GM12874 (cell line): ENCODE data around the gene LHX3.

Experiments used
- TF ChIP-seq, protein P1 (sequence below): IDR thresholded peaks from 2 replicates; pipeline ENCODE4 v1.5.1; 2011; ENCODE audit warnings: low read depth, mild to moderate bottlenecking, control low read depth, low read length, moderate library complexity; ENCODE audit not compliant: insufficient read depth

Gene LHX3

GRCh38 chr9:136222166-136222905, 17.4 kb upstream of the LHX3 start:
- TF ChIP-seq, protein P1, sequence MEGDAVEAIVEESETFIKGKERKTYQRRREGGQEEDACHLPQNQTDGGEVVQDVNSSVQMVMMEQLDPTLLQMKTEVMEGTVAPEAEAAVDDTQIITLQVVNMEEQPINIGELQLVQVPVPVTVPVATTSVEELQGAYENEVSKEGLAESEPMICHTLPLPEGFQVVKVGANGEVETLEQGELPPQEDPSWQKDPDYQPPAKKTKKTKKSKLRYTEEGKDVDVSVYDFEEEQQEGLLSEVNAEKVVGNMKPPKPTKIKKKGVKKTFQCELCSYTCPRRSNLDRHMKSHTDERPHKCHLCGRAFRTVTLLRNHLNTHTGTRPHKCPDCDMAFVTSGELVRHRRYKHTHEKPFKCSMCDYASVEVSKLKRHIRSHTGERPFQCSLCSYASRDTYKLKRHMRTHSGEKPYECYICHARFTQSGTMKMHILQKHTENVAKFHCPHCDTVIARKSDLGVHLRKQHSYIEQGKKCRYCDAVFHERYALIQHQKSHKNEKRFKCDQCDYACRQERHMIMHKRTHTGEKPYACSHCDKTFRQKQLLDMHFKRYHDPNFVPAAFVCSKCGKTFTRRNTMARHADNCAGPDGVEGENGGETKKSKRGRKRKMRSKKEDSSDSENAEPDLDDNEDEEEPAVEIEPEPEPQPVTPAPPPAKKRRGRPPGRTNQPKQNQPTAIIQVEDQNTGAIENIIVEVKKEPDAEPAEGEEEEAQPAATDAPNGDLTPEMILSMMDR = no peak

DNA sequence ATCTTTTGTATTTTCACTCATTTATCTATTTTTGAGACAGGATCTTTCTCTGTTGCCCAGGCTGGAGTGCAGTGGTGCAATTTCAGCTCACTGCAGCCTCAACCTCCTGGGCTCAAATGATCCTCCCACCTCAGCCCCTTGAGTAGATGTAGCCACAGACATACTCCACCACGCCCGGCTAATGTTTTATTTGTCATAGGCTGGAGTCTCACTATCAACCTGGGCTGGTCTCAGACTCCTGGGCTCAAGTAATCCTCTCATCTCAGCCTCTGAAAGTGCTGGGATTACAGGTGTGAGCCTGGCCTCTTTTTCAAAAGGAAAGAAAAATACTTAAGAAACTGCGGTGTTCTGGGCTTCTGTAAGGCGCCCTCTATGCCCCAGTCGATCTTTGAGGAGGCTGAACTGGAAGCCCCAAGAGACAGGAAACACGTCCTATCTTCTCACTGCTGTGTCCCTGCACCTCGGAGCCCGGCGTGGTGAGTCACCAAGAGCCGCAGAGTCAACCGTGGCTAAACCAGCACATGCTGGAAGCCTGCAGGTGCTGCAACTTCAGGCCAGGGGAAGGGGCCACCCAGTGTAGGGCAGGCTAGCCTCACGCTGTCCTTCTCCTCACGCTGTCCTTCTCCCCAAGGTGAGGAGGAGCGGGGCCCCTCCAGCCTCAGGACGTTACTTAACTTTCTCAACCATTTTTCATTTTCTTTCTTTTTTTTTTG, 15.2 kb upstream of the LHX3 start:
- TF ChIP-seq, protein P1 = no peak

DNA sequence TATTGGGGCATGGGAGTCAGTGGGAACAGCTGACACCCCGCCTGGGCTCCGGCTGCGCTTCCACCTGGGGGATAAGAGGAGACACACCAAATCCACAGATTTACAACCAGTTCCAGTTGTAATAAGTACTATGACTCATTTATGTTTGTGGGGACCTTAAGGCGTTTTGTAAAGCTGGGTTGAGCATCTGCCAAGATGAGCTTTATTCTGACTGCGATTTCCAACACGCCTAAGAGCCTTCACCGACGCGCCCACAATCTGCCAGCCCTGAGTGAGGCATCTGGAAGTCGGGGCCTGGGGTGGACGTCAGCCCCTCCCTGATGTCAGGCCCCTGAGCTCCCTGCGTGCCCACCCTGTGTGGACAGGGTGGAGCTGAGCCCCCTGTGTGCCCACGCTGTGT, 14.3 kb upstream of the LHX3 start:
- TF ChIP-seq, protein P1 = no peak

- TF ChIP-seq, protein P1 = no peak
These were observed 13.7 kb upstream of the LHX3 start for GRCh38 chr9:136218673-136219072.

DNA sequence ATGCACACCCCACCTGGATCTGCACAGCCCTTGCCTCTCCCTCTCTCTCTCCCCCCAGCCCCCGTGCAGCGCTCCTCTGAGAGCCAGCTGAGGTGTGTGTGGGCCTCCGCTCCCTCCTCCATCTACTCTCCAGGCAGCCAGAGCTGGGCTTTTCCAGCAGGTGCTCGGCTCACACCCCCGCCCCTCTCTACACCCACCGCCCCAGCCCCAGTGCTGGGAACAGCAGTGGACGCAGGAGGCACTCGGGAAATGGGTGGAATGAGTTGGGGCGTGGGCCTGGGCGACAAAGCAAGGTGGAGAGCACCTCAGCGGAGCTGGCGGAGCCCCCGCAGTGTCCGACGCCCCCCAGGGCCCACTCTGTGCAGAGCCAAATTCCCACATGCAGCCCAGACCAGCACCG, 13.3 kb upstream of the LHX3 start:
- TF ChIP-seq, protein P1 = no peak

GRCh38 chr9:136216541-136217244, 11.8 kb upstream of the LHX3 start:
- TF ChIP-seq, protein P1 = no peak

- TF ChIP-seq, protein P1 = no peak
These were observed 8.8 kb upstream of the LHX3 start for GRCh38 chr9:136213733-136214132.
